Gastrocnemius medialis (tissue), 4 donors: ENCODE measurements around the gene ZNF775.

Experiments
- POLR2A ChIP-seq, 2 donors: fragments of 450-650 bp; IDR thresholded peaks; one replicate each; pipeline ENCODE4 v1.6.1; 2017; ENCODE audit warnings: antibody characterized with exemption in 2 of 2, mild to moderate bottlenecking in 2 of 2, moderate library complexity in 2 of 2
- TF ChIP-seq, protein P1 (sequence below), 5 experiments: fragments of 450-650 bp in 3 of 5; fragments of 200-600 bp in 2 of 5; sonication (generic) in 2 of 5; IDR thresholded peaks in 4 of 5; conservative IDR thresholded peaks in 1 of 5; 1 replicate in 4 of 5; 2 replicates in 1 of 5; pipeline ENCODE4 v1.5.1; 2016 to 2019; ENCODE audit warnings: antibody characterized with exemption in 5 of 5, mild to moderate bottlenecking in 3 of 5, moderate library complexity in 3 of 5

- TF ChIP-seq POLR2A (IDR thresholded peaks at IDR 0.05) = no peak
- TF ChIP-seq, protein P1, sequence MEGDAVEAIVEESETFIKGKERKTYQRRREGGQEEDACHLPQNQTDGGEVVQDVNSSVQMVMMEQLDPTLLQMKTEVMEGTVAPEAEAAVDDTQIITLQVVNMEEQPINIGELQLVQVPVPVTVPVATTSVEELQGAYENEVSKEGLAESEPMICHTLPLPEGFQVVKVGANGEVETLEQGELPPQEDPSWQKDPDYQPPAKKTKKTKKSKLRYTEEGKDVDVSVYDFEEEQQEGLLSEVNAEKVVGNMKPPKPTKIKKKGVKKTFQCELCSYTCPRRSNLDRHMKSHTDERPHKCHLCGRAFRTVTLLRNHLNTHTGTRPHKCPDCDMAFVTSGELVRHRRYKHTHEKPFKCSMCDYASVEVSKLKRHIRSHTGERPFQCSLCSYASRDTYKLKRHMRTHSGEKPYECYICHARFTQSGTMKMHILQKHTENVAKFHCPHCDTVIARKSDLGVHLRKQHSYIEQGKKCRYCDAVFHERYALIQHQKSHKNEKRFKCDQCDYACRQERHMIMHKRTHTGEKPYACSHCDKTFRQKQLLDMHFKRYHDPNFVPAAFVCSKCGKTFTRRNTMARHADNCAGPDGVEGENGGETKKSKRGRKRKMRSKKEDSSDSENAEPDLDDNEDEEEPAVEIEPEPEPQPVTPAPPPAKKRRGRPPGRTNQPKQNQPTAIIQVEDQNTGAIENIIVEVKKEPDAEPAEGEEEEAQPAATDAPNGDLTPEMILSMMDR (IDR thresholded peaks at IDR 0.05 in 4 of 5, conservative IDR thresholded peaks at IDR 0.05 in 1 of 5) = no peak
Measured at GRCh38 chr7:150398965-150399320, 19.8 kb downstream of the ZNF775 start.
